HG02870 (cell line): ENCODE measurements around the gene SLC25A43.

Source experiments
- ATAC-seq: cut with Tn5 transposase; IDR thresholded peaks from one replicate; pipeline ENCODE4 v1.9.1; 2021; ENCODE audit warnings: mild to moderate bottlenecking, moderate library complexity; ENCODE audit not compliant: unreplicated experiment

SLC25A43 gene

DNA sequence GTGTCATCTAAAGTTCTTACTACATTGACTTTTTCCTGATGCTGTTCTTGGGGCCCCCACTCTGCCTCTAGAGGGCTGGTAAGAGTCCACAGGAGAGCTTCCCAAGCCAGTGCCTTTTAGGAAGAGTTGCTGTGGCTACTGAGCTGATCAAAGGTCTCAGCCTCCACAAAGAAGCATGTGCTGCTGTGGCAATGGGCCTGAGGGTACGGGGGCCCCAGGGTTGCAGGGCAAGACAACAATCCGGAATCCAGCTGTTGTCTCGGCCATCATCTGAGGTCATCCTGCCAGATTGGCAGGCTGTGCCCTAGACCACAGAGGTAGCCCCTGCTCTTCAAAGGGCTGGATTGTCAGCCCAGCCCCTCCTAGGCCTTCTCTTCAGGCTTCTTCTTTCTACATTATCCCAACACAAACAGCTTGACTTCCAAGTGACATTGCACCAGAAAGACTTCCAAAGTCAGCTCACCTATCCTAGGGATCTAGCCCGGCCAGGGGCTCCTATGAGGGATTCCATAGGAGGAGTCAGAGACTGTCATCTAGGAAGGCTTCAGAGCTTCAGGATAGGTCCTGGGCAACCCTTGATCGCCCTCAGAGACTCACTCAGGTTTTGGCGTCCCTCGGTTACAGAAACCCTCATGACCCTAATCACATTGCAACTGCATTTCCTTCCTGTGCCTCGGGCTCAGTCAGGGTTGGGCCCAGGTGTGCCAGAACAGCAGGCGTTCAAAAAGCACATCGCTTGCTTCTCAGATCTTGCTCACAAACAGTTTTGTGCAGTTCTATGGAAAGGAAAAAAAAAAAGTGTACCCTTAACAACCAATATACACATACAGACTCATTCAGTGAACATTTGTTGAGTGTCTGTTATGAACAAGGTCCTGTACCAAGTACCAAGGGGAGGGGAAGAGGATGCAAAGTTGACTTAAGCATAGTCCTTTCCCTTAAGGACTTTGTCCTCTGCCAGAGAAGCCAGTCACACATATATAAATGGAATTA lies 96.9 kb downstream of the SLC25A43 start:
- ATAC-seq, result no peak

DNA sequence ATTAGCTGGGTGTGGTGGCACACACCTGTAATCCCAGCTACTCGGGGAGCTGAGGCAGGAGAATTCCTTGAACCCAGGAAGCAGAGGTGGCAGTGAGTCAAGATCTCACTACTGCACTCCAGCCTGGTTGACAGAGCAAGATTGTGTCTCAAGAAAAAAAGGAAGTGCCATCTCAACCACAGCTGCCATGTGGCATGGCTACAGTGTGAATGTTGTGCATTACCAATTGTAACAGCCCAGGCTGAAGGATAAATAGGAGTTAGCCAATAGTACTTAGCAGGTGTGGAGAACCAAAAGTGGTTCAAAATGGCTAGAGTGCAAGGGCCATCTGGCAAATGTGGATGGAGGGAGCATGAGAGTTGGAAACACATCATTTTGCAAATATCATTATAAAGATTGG lies 98.0 kb downstream of the SLC25A43 start:
- ATAC-seq, result no peak

- no peak for ATAC-seq
Measured at GRCh38 chrX:119500061-119500800, 101.1 kb downstream of the SLC25A43 start.

- no peak for ATAC-seq
Measured at GRCh38 chrX:119501511-119502148, 102.5 kb downstream of the SLC25A43 start.

DNA sequence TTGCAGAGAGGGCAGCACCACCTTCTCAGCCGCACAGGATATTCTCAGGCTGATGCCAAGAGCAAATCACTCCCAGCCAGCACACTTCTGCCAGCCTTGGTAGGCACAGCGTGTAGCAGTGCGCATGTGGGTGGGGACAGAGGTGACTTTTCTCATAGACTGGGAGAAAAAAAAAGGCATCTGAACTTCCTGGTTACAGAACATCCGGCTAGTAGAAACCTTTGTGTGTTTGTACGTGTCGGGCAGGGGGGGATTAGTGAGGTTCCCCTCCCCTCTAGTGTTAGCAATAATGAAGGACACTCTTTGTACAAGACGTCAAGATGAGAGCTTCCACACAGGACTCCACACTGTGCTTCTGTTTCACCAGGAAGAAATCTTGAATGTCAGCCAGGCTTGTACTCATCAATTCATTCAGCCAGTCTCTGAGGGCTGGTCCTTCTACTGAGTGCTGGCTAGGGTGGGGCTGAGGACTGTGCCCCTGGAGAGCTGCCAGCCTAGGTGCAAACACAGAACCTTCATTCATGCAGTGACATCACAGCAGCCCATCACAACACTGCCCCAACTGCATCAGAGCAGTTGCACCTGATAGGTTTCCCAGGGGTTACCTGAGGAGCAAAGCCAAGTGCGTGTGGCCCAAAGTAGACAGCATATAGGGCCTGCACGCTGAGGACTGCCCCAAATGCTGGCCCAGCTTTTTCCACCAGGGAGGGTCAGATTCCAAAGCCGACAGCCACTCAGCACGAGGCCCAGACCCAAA lies 103.8 kb downstream of the SLC25A43 start:
- no peak for ATAC-seq

DNA sequence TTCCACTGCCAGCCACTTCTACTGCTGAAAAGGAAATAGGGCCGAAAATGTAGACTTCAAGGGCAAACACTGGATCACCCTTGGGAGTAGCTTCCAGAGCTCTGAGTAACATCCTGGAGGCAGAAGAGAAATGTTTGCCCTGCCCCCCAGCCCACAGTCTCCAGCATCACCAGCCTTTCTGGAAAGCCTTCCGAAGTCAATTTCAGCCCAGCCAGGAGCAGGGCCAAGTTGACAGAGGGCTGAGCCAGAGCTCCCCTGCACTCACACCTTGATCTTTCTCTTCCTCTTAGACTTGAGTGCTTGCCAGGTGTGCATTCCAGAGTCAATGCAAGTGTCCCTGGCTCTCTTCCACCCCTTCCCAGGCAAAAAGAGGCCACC lies 104.3 kb downstream of the SLC25A43 start:
- no peak for ATAC-seq
